GM18858 (cell line): ENCODE data around the gene PIN1.
A peak's percentile ranks its signal among the peaks of the same experiment; 100 is the strongest.
"Not testable (repeated sequence)": the region's sequence is repeated elsewhere in the genome, so short reads cannot be mapped to it uniquely, and the experiment has no call there.

Experiments used
- ATAC-seq: cut with Tn5 transposase; IDR thresholded peaks from one replicate; pipeline ENCODE4 v1.9.1; 2021; ENCODE audit not compliant: unreplicated experiment

PIN1 gene

DNA sequence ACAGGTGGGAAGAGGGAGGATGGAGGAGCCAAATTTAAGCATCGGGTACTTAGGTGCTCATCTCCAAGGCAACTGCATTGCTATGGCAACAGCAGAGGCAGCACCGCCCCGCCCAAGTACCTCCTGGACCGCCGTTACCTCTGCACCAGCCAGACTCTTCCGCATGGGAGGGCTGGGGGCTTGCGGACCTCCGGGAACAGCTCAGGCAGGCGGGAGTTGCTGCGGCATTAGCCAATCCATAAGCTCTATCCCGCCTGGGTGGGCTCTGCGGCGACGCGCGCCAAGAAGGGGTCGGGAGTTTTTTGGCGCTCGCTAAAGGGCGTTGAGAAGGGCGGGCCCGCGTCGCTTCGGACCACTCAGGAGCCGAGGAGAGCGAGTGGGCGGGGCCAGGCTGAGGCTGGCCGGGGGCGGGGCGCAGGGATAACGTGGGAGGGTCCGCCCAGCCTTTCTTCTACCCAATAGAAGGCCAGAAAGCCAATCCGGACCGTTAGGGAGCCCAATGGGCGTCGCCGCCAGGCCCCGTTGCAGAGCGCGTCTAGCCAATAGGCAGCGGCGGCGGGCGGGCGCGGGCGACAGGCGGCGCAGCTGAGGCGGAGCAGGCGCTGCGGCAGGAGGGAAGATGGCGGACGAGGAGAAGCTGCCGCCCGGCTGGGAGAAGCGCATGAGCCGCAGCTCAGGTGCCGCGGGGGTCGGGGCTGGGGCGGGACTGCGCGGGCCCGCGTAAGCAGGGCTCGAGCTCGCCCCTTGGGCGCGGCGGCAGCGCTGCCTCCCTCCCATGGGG is at the start of gene PIN1:
TSS of gene PIN1 (plus strand) at position 593 of the 781 bp plus-strand sequence. CDS start at position 620, 27 bp downstream.
- peak; percentile 87 for ATAC-seq

DNA sequence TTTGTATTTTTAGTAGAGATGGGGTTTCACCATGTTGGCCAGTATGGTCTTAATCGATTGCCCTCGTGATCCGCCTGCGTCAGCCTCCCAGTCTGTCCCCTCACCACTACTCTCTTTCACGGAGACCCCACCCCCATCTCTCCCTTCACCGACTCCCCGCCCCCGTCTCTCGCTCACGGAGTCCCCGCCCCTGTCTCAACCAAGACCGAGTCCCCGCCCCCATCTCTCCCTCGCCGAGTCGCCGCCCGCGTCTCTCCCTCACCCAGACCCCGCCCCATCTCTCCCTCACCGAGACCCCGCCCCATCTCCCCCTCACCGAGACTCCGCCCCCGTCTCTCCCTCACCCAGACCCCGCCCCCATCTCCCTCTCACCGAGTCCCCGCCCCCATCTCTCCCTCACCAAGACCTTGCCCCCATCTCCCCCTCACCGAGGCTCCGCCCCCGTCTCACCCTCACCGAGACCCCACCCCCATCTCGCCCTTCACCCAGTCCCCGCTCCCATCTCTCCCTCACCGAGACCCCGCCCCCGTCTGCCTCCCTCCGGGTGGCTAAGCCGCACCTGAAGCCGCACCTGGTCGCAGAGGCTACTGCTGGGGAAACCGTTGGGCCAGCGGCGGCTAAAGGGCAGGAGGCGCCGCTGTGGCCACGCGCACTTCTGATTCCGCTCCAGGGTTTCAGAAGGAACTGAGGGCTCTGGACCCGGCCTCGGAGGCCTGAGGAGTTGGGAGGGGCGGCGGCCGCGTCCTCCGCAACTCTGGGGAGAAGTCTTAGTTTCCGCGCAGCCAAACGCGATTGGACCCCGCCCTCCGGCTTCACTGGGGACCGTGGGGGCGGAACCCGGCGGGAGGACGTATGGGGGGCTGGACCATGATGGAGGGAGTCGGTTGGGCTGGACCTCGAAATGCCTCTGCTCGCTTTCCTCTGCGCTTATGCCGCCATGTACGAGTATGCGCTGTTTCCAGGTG is 49.5 kb upstream of the PIN1 start:
- peak; percentile 67 for ATAC-seq

DNA sequence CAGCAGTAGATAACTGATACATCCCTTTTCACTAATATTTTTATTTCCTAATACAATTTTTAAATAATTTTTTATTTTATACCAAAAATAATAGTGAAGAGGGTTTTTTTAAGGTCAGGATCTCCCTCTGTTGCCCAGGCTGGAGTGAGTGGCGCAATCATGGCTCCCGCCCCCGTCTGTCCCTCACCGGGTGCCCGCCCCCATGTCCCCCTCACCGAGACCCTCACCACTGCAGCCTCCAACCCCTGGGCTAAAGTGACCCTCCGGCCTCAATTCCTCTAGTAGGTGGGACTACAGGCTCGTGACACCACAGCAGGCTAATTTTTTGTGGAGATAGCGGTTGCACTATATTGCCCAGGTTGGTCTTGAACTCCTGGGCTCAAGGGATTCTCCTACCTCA is 48.8 kb upstream of the PIN1 start:
- ATAC-seq, result no peak

DNA sequence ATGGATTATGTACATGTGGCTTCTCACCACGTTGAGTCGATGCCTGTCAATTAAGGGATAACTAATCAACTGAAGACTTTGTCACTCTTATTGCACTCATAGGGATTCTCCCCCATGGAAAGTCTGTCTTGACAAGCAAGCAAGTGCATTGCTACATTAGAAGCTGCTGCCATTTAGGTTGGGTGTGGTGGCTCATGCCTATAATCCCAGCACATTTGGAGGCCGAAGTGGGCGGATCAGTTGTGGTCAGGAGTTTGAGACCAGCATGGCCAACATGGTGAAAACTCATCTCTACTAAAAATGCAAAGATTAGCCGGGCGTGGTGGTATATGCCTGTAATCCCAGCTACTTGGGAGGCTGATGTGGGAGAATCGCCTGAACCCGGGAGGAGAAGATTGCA is 48.3 kb upstream of the PIN1 start:
- no peak for ATAC-seq

DNA sequence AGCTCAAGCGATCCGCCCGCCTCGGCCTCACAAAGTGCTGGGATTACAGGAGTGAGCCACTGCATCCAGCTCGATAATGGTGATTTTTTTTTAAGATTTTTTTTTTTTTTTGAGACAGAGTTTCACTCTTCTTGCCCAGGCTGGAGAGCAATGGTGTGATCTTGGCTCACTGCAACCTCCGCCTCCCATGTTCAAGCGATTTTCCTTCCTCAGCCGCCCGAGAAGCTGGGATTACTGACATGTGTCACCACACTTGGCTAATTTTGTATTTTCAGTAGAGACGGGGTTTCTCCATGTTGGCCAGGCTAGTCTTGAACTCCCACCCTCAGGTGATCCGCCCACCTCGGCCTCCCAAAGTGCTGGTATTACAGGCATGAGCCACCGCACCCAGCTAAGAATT is 46.5 kb upstream of the PIN1 start:
- not testable (repeated sequence) for ATAC-seq

DNA sequence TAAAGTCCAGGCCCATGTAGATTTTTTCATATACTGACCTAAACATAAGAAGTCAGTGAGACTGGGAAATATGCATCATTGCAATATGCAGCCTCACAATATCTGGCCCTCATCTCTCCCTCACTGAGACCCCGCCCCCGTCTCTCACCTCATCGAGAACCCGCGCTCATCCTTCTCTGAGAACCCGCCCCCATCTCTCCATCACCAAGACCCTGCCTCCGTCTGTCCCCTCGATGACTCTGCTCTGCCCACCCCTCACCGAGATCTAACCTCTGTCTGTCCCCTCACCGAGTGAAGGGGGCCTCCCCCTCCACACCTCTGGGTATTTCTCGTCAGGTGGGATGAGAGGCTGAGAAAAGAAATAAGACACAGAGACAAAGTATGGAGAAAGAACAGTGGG is 46.1 kb upstream of the PIN1 start:
- ATAC-seq, result no peak

DNA sequence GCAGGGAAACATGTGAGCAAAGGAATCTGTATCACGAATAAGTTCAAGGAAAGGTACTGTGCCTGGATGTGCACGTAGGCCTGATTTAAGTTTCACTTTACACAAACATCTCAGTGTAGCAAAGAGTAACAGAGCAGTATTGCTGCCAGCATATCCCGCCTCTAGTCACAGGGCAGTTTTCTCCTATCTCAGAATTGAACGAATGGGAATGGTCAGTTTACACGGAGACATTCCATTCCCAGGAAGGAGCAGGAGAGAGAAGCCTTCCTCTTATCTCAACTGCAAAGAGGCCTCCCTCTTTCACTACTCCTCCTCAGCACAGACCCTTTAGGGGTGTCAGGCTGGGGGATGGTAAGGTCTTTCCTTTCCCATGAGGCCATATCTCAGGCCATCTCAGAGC is 45.5 kb upstream of the PIN1 start:
- ATAC-seq, result not testable (repeated sequence)

DNA sequence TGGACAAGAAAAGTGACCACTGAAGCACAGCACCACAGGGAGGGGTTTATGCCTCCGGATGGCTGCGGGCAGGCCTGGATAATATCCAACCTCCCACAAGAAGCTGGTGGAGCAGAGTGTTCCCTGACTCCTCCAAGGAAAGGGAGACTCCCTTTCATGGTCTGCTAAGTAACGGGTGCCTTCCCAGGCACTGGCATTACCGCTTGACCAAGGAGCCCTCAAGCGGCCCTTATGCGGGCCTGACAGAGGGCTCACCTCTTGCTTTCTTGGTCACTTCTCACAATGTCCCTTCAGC is 44.1 kb upstream of the PIN1 start:
- not testable (repeated sequence) for ATAC-seq

DNA sequence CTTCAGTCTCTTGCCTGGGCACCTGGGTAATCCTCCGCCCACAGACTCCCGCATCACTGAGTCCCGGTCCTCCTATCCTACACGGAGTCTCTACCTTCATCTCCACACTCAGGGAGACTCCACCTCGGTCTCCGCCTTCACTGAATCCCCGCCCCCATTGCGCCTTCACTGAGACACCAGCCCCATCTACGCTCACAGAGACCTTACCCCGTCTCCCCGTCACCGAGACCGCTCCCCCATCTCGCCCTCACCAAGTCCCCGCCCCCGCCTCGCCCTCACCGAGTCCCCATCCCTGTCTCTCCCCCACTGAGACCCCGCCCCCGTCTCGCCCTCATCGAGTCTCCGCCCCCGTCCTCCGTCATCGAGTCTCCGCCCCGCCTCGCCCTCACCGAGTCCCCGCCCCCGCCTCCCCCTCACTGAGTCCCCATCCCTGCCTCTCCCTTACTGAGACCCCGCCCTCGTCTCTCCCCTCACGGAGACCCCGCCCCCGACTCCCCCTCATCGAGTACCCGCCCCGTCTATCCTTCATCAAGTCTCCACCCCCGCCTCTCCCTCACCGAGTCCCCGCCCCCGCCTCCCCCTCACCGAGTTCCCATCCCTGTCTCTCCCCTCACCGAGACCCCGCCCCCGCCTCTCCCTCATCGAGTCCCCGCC is 43.4 kb upstream of the PIN1 start:
- no peak for ATAC-seq

DNA sequence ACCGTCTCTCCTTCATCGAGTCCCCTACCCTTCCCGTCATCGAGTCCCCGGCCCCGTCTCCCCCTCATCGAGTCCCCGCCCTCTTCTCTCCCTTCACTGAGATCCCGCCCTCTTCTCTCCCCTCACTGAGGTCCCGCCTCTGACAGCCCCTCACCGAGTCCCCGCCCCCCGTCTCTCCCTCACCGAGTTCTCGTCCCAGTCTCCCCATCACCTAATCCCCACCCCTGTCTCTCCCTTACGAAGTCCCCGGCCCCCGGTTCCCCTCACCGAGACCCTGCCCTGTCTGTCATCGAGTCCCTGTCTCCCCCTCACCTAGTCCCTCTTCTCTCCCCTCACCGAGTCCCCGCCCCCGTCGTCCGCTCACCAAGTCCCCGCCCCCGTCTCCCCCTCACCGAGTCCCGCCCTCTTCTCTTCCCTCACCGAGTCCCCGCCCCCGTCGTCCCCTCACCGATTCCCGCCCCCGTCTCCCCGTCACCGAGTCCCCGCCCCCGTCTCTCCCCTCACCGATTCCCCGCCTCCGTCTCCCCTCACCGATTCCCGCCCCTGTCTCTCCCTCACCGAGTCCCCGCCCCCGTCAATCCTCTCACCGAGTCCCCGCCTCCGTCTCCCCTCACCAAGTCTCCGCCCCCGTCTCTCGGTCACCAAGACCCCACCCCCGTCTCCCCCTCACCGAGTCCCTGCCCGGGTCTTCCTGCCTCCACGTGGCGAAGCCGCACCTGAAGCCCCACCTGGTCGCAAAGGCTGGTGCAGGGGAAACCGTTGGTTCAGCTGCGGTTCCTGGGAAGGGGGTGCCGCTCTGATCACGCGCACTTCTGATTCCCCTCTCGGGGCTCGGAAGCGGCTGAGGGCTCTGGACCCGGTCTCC is 42.7 kb upstream of the PIN1 start:
- ATAC-seq, result no peak

DNA sequence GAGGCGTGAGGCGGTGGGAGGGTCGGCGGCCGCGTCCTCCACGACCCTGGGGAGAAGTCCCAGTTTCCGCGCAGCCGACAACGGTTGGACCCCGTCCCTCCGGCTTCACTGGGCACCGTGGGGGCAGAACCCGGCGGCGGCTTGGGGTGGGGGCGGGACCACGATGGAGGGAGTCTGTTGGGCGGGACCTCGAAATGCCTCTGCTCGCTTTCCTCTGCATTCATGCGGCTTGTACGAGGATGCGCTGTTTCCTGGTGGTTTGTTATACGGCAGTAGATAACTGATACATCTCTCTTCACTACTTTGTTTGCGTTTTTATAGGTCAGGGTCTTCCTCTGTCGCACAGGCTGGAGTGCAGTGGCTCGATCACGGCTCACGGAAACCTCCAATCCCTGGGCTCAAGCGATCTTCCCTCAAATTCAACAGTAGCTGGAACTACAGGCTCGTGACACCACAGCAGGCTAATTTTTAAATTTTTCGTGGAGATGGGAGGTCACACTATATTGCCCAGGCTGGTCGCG is 42.0 kb upstream of the PIN1 start:
- ATAC-seq, result no peak

DNA sequence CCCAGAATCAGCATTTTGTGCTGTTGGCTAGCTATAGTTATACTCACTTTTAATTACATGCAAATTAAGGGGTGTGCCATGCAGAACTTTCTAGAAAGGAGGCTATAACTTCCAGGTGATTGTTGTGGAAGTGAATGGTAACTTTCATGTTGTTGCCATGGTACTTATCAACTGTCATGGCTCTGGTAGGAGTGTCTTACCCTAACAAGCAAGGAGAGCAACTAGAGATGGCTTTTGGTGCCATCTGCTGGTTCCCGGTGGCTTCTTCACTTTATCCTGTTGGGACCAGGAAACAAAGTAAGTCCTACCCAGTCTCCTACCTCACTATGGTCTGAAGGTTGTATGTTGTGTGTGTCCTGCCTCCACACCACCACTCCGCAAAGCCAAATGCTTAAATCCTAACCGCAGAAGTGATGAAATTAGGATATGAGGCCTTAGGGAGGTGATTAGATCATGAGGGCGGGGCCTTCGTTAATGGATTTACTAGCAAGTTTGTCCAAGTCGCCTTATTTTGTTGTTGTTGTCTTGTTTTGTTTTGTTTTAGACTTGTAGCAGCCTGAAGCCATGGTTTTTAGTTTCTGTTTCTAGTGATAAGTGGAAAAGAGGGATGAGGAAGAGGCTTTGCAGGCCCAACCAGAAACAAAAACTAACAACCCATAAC is 38.9 kb upstream of the PIN1 start:
- no peak for ATAC-seq

DNA sequence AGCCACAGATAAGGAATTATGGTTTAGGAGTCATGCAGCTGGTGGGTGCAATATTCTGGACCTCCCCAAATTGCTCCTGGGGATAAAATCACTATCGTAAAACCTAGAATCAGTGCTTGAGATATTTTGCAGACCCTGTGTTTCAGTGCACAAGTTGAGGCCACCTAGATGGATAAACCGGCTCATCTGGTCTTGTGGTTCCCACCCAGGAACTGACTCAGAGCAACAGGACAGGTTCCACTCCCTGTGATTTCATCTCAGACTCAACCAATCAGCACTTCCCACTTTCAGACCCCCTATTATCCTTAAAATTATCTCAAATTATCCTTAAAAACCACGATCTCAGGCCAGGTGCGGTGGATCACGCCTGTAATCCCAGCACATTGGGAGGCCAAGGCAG is 37.2 kb upstream of the PIN1 start:
- no peak for ATAC-seq

DNA sequence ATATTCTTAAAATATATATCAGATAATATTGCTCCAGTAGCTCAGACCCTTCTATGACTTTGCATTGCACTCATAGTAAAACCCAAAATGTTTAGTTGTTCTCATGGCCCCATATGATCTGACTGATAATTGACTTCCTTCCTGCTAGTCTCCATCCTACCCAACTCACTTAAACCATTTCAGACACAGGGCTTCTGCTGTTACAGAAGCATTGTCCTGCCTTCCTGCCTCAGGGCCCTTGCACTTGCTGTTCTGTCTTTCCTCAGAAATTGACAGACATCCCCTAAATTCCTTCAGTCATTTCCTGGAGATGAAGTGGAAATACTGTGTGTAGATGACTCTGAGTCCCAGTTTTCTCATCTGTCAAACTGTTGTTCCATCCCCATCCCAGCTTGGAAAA is 36.0 kb upstream of the PIN1 start:
- no peak for ATAC-seq

DNA sequence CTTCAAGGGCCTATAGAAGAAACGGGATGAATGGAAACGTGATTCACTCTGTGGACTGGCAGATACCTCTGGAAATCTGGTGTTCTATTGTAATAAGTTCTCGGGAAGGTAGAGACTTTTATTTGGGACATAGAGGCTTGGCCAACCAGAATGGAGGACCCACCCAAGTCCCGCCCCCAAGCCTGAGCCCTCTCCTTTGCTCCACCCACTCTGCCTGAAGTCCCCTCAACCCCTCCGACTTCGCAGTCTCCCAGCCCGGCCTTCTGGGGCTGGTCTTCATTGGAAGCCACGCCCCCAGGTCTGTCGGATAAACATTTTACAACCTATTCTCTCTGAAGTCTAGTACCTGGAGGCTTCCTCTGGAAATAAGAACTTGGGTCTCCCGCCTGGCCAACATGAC is 33.1 kb upstream of the PIN1 start:
- no peak for ATAC-seq

DNA sequence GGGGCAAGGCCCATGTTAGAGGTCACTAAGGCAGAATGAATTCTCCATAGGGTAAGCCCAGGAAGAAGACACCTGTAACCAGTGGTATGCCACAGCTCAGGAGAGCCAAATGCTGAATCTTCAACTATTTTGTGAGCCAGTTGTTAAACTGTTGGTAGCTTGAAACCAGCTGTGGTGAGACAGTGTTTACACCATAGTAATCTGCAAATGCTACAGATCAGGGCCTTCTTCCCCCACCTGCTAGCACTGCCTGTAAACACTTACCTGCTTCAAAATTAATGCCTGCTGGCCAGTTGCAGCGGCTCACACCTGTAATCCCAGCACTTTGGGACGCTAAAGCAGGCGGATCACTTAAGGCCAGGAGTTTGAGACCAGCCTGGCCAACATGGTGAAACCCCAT is 28.3 kb upstream of the PIN1 start:
- ATAC-seq, result no peak

DNA sequence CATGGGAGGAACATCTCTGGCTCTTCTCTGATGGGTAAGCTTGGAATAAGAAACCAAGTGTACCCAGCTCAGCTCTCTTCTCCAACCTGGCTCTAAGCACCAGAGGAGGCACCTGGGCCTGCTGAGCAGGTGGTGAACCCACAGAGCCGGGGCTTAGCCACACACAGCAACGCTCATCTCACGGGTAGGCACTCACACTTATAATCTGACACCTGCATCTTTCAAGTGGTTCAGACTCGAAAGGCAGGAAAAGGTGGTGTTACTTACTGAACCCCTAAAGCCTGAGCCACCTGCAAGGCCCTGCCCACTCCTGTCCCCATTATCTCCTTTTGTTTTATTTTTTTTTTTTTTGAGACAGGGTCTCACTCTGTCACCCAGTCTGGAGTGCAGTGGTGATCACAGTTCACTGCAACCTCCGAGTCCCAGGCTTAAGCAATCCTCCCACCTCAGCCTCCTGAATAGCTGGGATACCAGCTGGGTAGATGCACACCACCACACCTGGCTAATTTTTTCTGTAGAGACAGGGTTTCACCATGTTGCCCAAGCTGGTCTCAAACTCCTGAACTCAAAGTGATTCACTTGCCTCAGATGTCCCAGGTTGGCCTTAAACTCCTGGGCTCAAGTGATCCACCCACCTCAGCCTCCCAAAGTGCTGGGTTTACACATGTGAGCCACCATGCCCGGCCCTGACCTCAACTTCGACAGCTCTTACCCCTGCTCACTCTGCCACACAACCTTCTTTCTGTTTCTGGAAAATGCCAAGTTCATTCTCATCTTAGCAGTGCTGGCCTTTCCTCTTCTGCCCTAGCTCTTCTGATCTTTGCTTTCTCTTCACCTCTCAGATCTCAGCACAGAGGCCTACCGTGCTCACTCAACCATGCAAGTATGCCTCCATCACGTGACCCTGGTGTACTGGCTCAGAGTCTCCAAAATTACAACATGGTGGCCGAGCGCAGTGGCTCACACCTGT is 26.0 kb upstream of the PIN1 start:
- ATAC-seq, result no peak

DNA sequence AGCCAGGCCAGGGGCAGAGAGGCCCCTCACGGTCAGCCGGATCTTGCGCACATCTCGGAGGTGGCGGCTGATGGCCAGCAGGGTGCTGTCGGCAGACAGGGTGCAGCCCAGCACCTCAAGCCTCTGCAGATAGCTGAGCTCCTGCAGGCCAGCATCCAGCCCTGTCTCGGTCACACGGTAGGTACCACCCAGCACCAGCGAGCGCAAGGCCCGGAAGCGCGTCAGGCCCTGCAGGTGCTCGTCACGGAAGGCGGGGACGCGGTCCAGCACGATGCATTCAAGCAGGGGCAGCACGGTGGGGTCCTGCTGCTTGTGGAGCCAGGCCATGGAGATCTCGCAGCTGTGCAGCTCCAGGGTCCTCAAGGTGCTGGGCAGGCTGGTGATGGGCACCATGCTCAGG is 24.0 kb upstream of the PIN1 start:
- ATAC-seq, result no peak

DNA sequence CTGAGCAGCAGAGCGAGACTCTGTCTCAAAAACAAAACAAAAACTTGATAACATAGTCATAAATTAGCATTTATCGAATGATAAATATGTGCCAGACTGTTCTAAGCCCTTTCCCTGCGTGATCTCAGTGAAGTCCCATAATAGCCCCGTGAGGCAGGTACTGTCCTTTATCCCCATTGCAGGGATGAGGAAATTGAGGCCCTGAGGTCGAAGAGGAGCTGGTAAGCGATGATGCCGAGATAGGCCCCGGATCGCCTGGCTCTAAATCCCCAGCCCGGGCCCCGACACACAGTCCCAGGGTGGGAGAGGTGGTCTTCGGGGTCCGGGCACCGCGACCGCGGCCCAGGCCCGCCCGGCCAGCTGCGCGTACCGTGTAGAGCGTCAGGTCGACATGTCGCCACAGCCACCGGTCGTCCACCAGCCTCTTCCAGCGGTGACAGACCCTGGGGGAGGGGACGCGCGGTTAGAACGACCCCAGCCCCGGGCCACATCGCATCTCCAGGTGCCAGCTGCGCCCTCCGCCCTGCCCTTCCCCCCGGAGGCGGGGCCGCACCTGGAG is 16.9 kb upstream of the PIN1 start:
- ATAC-seq, result peak; percentile 1
